K562 (cell line): ENCODE results near the gene STMN3. TPM values are rescaled to one million over a fixed set of nuclear protein-coding genes. Genes with fewer than 3 reads are reported as not detected.
"Not testable (repeated sequence)": the region's sequence is repeated elsewhere in the genome, so short reads cannot be mapped to it uniquely, and the experiment has no call there.

ENCODE experiments used
- ATAC-seq: fragments of 200-7000 bp; cut with Tn5 transposase; 3 replicates; pipeline ENCODE4 v1.9.1; 2020; ENCODE audit warnings: moderate library complexity
- BruUV-seq: library from RNA; stranded (reverse); fragments of 400-500 nt; replicated peaks from 2 replicates; lab custom pipeline; 2021; lab: Mats Ljungman, UMichigan
- CTCF ChIA-PET: fragments of 300-600 bp; formaldehyde crosslinking; extraction: SDS; loops from one replicate; lab custom pipeline; 2021; ENCODE audit warnings: low intra/inter-chr PET ratio; lab: Yijun Ruan, JAX
- POLR2A ChIA-PET: fragments of 300-600, 350-650 bp; sonication (Branson Sonifier 250); formaldehyde crosslinking; extraction: SDS; loops from one replicate; lab custom pipeline; 2021; ENCODE audit warnings: antibody characterized with exemption, inconsistent platforms; lab: Yijun Ruan, JAX
- DNase-seq, 4 experiments: peaks; one replicate each; pipeline versions ENCODE4 v3.0.0 to v3.0.0-alpha.2; 2011 to 2018; ENCODE audit warnings: low spot score in 3 of 4, mixed read lengths in 3 of 4; ENCODE audit errors: extremely low read depth in 1 of 4
- FAIRE-seq: peaks from 2 replicates; lab custom pipeline; 2011; peaks lifted over from hg19 to GRCh38; lab: Jason Lieb, UNC
- H2AFZ ChIP-seq: 2 replicates; pipeline ENCODE4 v1.6.0; 2011; ENCODE audit warnings: low read depth, low read length, control low read depth, inconsistent platforms
- H3K27ac ChIP-seq: fragments of 200-600 bp; 3 replicates; pipeline ENCODE4 v1.8.0; 2011; ENCODE audit warnings: low read depth, mild to moderate bottlenecking, control low read depth, inconsistent platforms, low read length, moderate library complexity, mixed read lengths; ENCODE audit errors: extremely low read depth
- H3K27me3 ChIP-seq, 2 experiments: fragments of 300-600 bp in 1 of 2; 2 replicates in 1 of 2; 3 replicates in 1 of 2; pipeline versions ENCODE4 v1.6.0 to v1.8.0; 2011; ENCODE audit warnings: inconsistent platforms in 2 of 2, low read length in 2 of 2, mild to moderate bottlenecking in 1 of 2, mixed read lengths in 1 of 2, moderate library complexity in 1 of 2; ENCODE audit not compliant: control insufficient read depth in 2 of 2, insufficient read depth in 2 of 2
- H3K36me3 ChIP-seq: fragments of 300-600 bp; 3 replicates; pipeline ENCODE4 v1.8.0; 2011; ENCODE audit warnings: mild to moderate bottlenecking, low read length, inconsistent platforms; ENCODE audit not compliant: control insufficient read depth, insufficient read depth
- H3K4me1 ChIP-seq, 2 experiments: fragments of 200-600 bp in 1 of 2; replicated peaks in 1 of 2; 2 replicates in 1 of 2; 3 replicates in 1 of 2; pipeline versions ENCODE4 v1.5.1 to v1.8.0; 2011; ENCODE audit warnings: inconsistent platforms in 2 of 2, low read length in 2 of 2, mild to moderate bottlenecking in 1 of 2, mixed read lengths in 1 of 2, moderate library complexity in 1 of 2; ENCODE audit not compliant: control insufficient read depth in 2 of 2, insufficient read depth in 2 of 2
- H3K4me2 ChIP-seq: 2 replicates; pipeline ENCODE4 v1.6.1; 2011; ENCODE audit warnings: low read length, control low read depth, inconsistent platforms, mixed read lengths; ENCODE audit not compliant: insufficient read depth
- H3K4me3 ChIP-seq: fragments of 200-600 bp; sonication (generic), shearing (Covaris generic); 2 replicates; pipeline ENCODE4 v1.5.1; 2016; ENCODE audit warnings: control low read depth, inconsistent platforms
- H3K79me2 ChIP-seq: fragments of 200-600 bp; 3 replicates; pipeline ENCODE4 v1.8.0; 2011; ENCODE audit warnings: low read length, inconsistent platforms; ENCODE audit not compliant: control insufficient read depth, insufficient read depth
- H3K9ac ChIP-seq, 2 experiments: 2 replicates each; pipeline versions ENCODE4 v1.6.0 to v1.6.1; 2011; ENCODE audit warnings: low read depth in 2 of 2, low read length in 2 of 2, control low read depth in 1 of 2, inconsistent platforms in 1 of 2, mild to moderate bottlenecking in 1 of 2, mixed read lengths in 1 of 2; ENCODE audit not compliant: insufficient read depth in 1 of 2
- H3K9me1 ChIP-seq: one replicate; pipeline ENCODE4 v1.6.0; 2011; ENCODE audit warnings: inconsistent platforms, mild to moderate bottlenecking, low read length, moderate library complexity; ENCODE audit not compliant: control insufficient read depth, insufficient read depth
- H3K9me3 ChIP-seq: replicated peaks from 2 replicates; pipeline ENCODE4 v1.5.1; 2011; ENCODE audit warnings: low read depth, low read length, inconsistent platforms; ENCODE audit not compliant: control insufficient read depth, insufficient read depth
- H4K20me1 ChIP-seq: replicated peaks from 2 replicates; pipeline ENCODE4 v1.6.1; 2011; ENCODE audit warnings: low read length, inconsistent platforms, mixed read lengths; ENCODE audit not compliant: control insufficient read depth, insufficient read depth
- CBX3 ChIP-seq, 2 experiments: IDR thresholded peaks; 1 replicate in 1 of 2; 2 replicates in 1 of 2; pipeline ENCODE4 v1.6.1; 2012; ENCODE audit warnings: inconsistent platforms in 2 of 2, low read length in 2 of 2, borderline replicate concordance in 1 of 2, control low read depth in 1 of 2
- CTBP1 ChIP-seq: fragments of 450-650 bp; IDR thresholded peaks from 2 replicates; pipeline ENCODE4 v1.6.1; 2016; ENCODE audit warnings: borderline replicate concordance
- ETS2 ChIP-seq: IDR thresholded peaks from 2 replicates; pipeline ENCODE4 v1.6.1; 2016; ENCODE audit warnings: borderline replicate concordance, missing genetic modification characterization, mild to moderate bottlenecking, moderate library complexity, missing compliant biosample characterization; ENCODE audit not compliant: poor library complexity, severe bottlenecking
- JUND ChIP-seq, 2 experiments: IDR thresholded peaks; 2 replicates in 1 of 2; 3 replicates in 1 of 2; pipeline ENCODE4 v1.6.1; 2011; ENCODE audit warnings: borderline replicate concordance in 2 of 2, low read depth in 2 of 2, low read length in 2 of 2, improper control_type of control experiment in 1 of 2, missing biosample characterization in 1 of 2, missing genetic modification characterization in 1 of 2, missing genetic modification reagents in 1 of 2
- RBM39 ChIP-seq: fragments of 200-400 bp; formaldehyde crosslinking; optimal IDR thresholded peaks from 2 replicates; pipeline ENCODE3; 2018; ENCODE audit warnings: low read depth, low read length
- RFX1 ChIP-seq: fragments of 450-650 bp; IDR thresholded peaks from 2 replicates; pipeline ENCODE4 v1.6.1; 2016; ENCODE audit warnings: mild to moderate bottlenecking, moderate library complexity
- TAF15 ChIP-seq: fragments of 200-400 bp; formaldehyde crosslinking; IDR thresholded peaks from 2 replicates; pipeline ENCODE4 v1.6.1; 2017; ENCODE audit warnings: mild to moderate bottlenecking, low read depth, low read length, moderate library complexity
- ZNF639 ChIP-seq, 2 experiments: fragments of 200-800 bp in 1 of 2; sonication (Bioruptor generic) in 1 of 2; sonication (generic) in 1 of 2; formaldehyde crosslinking in 1 of 2; IDR thresholded peaks in 1 of 2; conservative IDR thresholded peaks in 1 of 2; 2 replicates each; pipeline versions ENCODE4 v1.5.0 to v1.6.1; 2016 to 2020; ENCODE audit warnings: missing compliant biosample characterization in 1 of 2, missing genetic modification characterization in 1 of 2, missing genetic modification reagents in 1 of 2
- WGBS: fragments of 100-300 bp; shearing (Covaris generic); methylation state at CpG from one replicate; pipeline ENCODE4 v1.1.6; 2016; ENCODE audit warnings: low coverage, mixed read lengths; ENCODE audit not compliant: insufficient coverage; ENCODE audit errors: missing lambda C conversion rate; 5-methylcytosine and 5-hydroxymethylcytosine counted together
- in situ Hi-C: fragments of 300-500 bp; cut with MboI; formaldehyde crosslinking; loops from 4 replicates; pipeline ENCODE4 v1.15.0; 2018; ENCODE audit warnings: inconsistent platforms, mixed read lengths
- intact Hi-C: fragments of 100-400 bp; cut with micrococcal nuclease; formaldehyde crosslinking; loops from 2 replicates; pipeline ENCODE4 v1.14.2; 2022
- polyA plus RNA-seq, 8 experiments: library from polyadenylated mRNA; depleted of rRNA in 4 of 8; stranded (reverse) in 5 of 8; unstranded in 3 of 8; fragments of >200 nt; fragmentation: Nextera tagmentation in 2 of 8; fragmentation: Illumina TruSeq in 1 of 8; extraction: Ambion mirVana in 2 of 8; extraction: Trizol in 1 of 8; gene quantifications; 2 replicates each; pipeline versions ENCODE4 v1.2.1 to v1.2.3, GENCODE V29; 2011 to 2014; ENCODE audit warnings: inconsistent platforms in 1 of 8, missing spikeins in 1 of 8
- total RNA-seq, 7 experiments: library from RNA; depleted of rRNA in 6 of 7; stranded (reverse); fragments of >200 nt in 6 of 7; fragmentation: Illumina TruSeq in 2 of 7; extraction: Trizol in 2 of 7; gene quantifications; 2 replicates each; pipeline versions ENCODE4 v1.2.1 to v1.2.3, GENCODE V29; 2011 to 2021; ENCODE audit warnings: low replicate concordance in 1 of 7
- TF ChIP-seq, protein P1 (sequence below): fragments of 450-650 bp; formaldehyde crosslinking; IDR thresholded peaks from 2 replicates; pipeline ENCODE4 v1.4.0; 2020; ENCODE audit warnings: mild to moderate bottlenecking, moderate library complexity

STMN3 gene
- total and polyA plus RNA-seq, 9 of the 15 experiments (the other 6 are each of a cell fraction or from before 2014, with no cell fraction given) = 0.70 to 65.6 (median 29.4) TPM

DNA sequence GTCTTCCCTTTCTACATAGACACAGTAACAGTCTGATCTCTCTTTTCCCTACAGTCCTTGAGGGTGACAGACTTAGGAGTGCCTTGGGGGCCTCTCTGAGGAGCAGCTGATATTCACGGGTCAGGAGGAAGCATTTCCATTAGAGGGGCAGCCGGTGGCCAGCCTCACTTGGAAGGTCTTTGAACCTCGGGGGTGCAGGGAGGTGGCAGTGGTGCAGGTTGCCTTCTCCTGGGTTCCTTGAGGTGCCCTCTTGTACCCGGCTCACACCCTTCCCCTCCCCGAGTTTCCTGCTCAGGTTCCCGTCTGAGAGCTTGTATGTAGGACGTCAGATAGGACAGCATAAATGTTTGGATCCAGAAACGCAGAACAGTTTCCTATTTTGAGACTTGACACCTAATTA lies 7.4 kb upstream of the STMN3 start:
- ChIA-PET POLR2A (no interaction called here), CTCF (no interaction called here)
- Histone ChIP-seq H3K27ac (no peak overlapping the region), H3K4me3 (no peak overlapping the region), H3K79me2 (peaks cover 25% of the 10 kb centered on the region), H3K9ac (no peak overlapping the region), H3K9me3 (no peaks in the 10 kb centered on the region), H4K20me1 (no peaks in the 10 kb centered on the region), H3K4me2 (no peak overlapping the region)
- intact Hi-C loops (no loop called here), in situ Hi-C loops (no loop called here)
- FAIRE-seq = no peak
- TF ChIP-seq CBX3 (IDR thresholded peaks at IDR 0.05; ENCODE audit: borderline replicate concordance in 1 of 2, low read length in 2 of 2) = no peak
- no peak for TF ChIP-seq TAF15
- TF ChIP-seq JUND (IDR thresholded peaks at IDR 0.05; ENCODE audit: borderline replicate concordance, low read depth, low read length) = no peak
- TF ChIP-seq JUND (tag; IDR thresholded peaks at IDR 0.05; ENCODE audit: borderline replicate concordance, low read depth, low read length) = no peak
- TF ChIP-seq ETS2 = no peak
- no peak for TF ChIP-seq CTBP1
- TF ChIP-seq, protein P1, sequence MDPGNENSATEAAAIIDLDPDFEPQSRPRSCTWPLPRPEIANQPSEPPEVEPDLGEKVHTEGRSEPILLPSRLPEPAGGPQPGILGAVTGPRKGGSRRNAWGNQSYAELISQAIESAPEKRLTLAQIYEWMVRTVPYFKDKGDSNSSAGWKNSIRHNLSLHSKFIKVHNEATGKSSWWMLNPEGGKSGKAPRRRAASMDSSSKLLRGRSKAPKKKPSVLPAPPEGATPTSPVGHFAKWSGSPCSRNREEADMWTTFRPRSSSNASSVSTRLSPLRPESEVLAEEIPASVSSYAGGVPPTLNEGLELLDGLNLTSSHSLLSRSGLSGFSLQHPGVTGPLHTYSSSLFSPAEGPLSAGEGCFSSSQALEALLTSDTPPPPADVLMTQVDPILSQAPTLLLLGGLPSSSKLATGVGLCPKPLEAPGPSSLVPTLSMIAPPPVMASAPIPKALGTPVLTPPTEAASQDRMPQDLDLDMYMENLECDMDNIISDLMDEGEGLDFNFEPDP (CRISPR knock-in tag) = no peak
- TF ChIP-seq RFX1 = no peak
- TF ChIP-seq ZNF639 (CRISPR knock-in tag; conservative IDR thresholded peaks at IDR 0.05 in 1 of 2, IDR thresholded peaks at IDR 0.05 in 1 of 2) = no peak
- no peak for TF ChIP-seq RBM39
- TF ChIP-seq, all 486 proteins: peak for 0
- no TSS peak for BruUV-seq
- H3K36me3 ChIP-seq = peaks cover 59% of the 10 kb centered on the region; the same call in 2 of the 3 replicates
- no peak for DNase-seq
- ATAC-seq = no peak
- peaks cover 18 to 54% of the 10 kb centered on the region in 2 experiments for H3K4me1 ChIP-seq
- no peaks in the 10 kb centered on the region for H3K27me3 ChIP-seq
- WGBS = 78% methylated on average over 7 of the region's 8 CpGs
- H2AFZ ChIP-seq = no peak overlapping the region
- peaks cover 3% of the 10 kb centered on the region for H3K9me1 ChIP-seq

DNA sequence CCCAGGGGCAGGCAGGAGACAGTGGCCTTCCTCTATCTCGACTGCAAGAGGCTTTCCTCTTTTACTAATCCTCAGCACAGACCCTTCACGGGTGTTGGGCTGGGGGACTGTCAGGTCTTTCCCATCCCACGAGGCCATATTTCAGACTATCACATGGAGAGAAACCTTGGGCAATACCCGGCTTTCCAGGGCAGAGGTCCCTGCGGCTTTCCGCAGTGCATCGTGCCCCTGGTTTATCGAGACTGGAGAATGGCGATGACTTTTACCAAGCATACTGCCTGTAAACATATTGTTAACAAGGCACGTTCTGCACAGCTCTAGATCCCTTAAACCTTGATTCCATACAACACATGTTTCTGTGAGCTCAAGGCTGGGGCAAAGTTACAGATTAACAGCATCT lies 7.0 kb upstream of the STMN3 start:
- H3K4me1 ChIP-seq = peaks cover 18 to 53% of the 10 kb centered on the region in 2 experiments
- 83% methylated on average over 10 of the region's 10 CpGs for WGBS
- not testable (repeated sequence) for BruUV-seq

More for the DNA sequence above, 7.0 kb upstream of the STMN3 start:
- H2AFZ ChIP-seq, H3K4me2 ChIP-seq, H3K9me3 ChIP-seq, DNase-seq, H3K9ac ChIP-seq, H4K20me1 ChIP-seq, H3K27ac ChIP-seq, intact Hi-C loops, in situ Hi-C loops, H3K9me1 ChIP-seq, ATAC-seq, FAIRE-seq, POLR2A ChIA-PET, H3K4me3 ChIP-seq, CTCF ChIA-PET, H3K27me3 ChIP-seq: not testable (repeated sequence)
- H3K79me2 ChIP-seq = peaks cover 25% of the 10 kb centered on the region
- H3K36me3 ChIP-seq = peaks cover 55% of the 10 kb centered on the region; the same call in 2 of the 3 replicates
